Tibial nerve (tissue), 3 donors: ENCODE data around the gene LINC01488.

Experiments
- POLR2A ChIP-seq, 2 donors: fragments of 450-650 bp; IDR thresholded peaks; one replicate each; pipeline ENCODE4 v1.6.1; 2017; ENCODE audit warnings: antibody characterized with exemption in 2 of 2, mild to moderate bottlenecking in 2 of 2, moderate library complexity in 2 of 2
- TF ChIP-seq, protein P1 (sequence below), 5 experiments: fragments of 200-600 bp in 3 of 5; fragments of 450-650 bp in 2 of 5; sonication (generic) in 3 of 5; IDR thresholded peaks; one replicate each; pipeline ENCODE4 v1.5.1; 2016 to 2019; ENCODE audit warnings: antibody characterized with exemption in 5 of 5, mild to moderate bottlenecking in 3 of 5, moderate library complexity in 2 of 5

DNA sequence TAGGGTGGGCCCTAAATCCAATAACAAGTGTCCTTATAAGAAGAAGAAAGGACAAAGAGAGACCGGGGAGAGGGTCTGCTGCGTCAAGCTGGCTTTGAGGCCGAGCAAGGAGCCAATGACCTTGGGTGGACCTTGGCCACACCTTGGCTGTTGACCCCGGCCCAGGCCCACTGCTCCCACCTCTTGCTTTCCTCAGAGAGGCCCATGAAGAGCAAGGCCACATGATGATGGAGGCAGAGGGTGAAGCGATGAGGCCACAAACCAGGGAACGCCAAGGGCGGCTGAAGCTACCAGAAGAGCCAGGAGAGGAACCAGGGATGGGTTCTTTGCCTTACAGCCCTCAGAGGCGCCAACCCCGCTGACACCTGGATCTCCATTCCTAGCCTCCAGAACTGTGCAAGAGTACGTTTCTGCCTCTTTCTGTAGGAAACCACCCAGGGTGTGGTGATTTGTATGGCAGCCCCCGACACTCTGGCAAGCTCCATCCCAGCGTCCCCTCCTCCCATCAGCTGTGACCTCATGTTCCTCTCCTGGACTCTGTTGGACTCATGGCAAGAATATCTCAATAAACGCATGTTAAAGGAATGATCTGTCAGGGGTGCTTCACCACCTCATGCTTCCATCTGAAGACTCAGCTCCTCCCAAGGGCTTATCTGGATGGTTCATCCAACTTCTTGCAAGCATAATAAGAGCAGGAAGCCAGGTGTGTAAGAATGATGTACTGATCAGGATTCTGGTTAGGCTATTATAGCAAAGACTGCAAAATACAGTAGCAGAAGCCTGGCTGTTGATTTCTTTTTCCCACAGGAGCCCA, 41.6 kb upstream of the LINC01488 start:
- TF ChIP-seq, protein P1, sequence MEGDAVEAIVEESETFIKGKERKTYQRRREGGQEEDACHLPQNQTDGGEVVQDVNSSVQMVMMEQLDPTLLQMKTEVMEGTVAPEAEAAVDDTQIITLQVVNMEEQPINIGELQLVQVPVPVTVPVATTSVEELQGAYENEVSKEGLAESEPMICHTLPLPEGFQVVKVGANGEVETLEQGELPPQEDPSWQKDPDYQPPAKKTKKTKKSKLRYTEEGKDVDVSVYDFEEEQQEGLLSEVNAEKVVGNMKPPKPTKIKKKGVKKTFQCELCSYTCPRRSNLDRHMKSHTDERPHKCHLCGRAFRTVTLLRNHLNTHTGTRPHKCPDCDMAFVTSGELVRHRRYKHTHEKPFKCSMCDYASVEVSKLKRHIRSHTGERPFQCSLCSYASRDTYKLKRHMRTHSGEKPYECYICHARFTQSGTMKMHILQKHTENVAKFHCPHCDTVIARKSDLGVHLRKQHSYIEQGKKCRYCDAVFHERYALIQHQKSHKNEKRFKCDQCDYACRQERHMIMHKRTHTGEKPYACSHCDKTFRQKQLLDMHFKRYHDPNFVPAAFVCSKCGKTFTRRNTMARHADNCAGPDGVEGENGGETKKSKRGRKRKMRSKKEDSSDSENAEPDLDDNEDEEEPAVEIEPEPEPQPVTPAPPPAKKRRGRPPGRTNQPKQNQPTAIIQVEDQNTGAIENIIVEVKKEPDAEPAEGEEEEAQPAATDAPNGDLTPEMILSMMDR (IDR thresholded peaks at IDR 0.05): no peak
- TF ChIP-seq POLR2A (IDR thresholded peaks at IDR 0.05): no peak
